ENCODE data around the gene RTP3. TPM values are rescaled to one million over a fixed set of nuclear protein-coding genes. Genes with fewer than 3 reads are reported as not detected.

RTP3 gene
- total RNA-seq, 4 donors from 2014 or later: not detected

DNA sequence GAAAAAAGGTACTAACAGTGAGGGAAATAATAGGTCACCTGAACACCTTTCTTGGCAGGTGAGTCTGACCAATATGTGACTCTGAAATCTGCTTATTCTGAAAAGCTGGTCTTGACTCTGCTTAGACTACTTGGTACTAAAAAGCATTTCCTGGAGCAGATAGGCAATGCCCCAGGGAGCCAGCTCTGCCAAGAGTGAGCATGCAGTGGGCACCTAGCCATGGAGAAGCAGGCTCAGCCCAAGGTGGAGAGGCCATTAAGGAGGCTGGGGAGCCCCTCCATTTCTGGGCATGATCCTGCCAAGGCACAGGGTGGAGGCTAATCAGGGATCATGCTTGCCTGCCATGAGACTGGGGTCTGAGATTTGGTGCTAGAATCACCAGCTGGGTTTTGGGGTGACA is 31.5 kb upstream of the RTP3 start:
- DNase-seq (ENCODE audit: low spot score in 2 of 2): peak in 1 of 2 donors; percentile 68
- TF ChIP-seq POLR2A (IDR thresholded peaks at IDR 0.05): no peak
- TF ChIP-seq, protein P1, sequence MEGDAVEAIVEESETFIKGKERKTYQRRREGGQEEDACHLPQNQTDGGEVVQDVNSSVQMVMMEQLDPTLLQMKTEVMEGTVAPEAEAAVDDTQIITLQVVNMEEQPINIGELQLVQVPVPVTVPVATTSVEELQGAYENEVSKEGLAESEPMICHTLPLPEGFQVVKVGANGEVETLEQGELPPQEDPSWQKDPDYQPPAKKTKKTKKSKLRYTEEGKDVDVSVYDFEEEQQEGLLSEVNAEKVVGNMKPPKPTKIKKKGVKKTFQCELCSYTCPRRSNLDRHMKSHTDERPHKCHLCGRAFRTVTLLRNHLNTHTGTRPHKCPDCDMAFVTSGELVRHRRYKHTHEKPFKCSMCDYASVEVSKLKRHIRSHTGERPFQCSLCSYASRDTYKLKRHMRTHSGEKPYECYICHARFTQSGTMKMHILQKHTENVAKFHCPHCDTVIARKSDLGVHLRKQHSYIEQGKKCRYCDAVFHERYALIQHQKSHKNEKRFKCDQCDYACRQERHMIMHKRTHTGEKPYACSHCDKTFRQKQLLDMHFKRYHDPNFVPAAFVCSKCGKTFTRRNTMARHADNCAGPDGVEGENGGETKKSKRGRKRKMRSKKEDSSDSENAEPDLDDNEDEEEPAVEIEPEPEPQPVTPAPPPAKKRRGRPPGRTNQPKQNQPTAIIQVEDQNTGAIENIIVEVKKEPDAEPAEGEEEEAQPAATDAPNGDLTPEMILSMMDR (IDR thresholded peaks at IDR 0.05): no peak
- intact Hi-C loops (cut with DNase I; ENCODE audit: low total_unique reads): no loop called here

DNA sequence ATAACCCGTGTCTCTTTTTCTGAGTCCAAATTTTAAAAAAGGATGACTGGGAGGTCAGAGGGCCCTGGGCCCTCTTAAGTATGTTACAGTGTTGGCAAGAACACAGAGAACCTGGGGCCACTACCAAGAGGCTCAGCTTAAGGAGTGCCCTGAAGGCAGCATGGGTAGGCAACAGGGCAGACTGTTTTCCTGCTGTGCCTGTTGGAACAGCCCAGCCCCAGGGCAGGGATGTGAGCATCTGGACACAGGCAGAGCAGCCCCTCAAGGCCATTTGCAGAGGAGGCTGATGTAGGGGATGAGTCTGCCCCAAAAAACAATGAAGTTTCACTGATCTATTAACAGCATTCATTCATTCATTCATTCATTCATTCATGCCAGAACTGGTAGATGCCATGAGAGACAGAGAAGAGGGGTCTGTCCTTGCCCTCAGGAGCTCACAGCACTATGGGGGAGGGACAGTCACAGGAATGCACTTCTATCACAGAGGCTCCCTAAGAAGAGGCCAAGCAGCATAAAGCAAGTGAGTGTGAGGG is 30.8 kb upstream of the RTP3 start:
- intact Hi-C loops (cut with DNase I; ENCODE audit: low total_unique reads): no loop called here
- DNase-seq (ENCODE audit: low spot score in 2 of 2): peak in 1 of 2 donors; percentile 65
- TF ChIP-seq, protein P1 (IDR thresholded peaks at IDR 0.05): no peak
- H3K4me3 ChIP-seq (ENCODE audit: low read depth, poor library complexity, severe bottlenecking): no peak overlapping the region
- 56 to 61% methylated on average over 1 of the region's 1 CpG for WGBS, 2 donors

More for the DNA sequence above, 31.5 kb upstream of the RTP3 start:
- H3K4me3 ChIP-seq (ENCODE audit: low read depth, poor library complexity, severe bottlenecking): no peak overlapping the region

- H3K4me3 ChIP-seq (ENCODE audit: low read depth, poor library complexity, severe bottlenecking): no peak overlapping the region
- DNase-seq (ENCODE audit: low spot score in 2 of 2): peak in 1 of 2 donors; percentile 50
- WGBS, 2 donors: 92 to 93% methylated on average over 4 of the region's 4 CpGs
- no peak for TF ChIP-seq POLR2A (IDR thresholded peaks at IDR 0.05)
- TF ChIP-seq, protein P1 (IDR thresholded peaks at IDR 0.05): no peak
- intact Hi-C loops (cut with DNase I; ENCODE audit: low total_unique reads): no loop called here
These were observed 30.2 kb upstream of the RTP3 start for GRCh38 chr3:46467562-46467961.

GRCh38 chr3:46468753-46469600 is 28.8 kb upstream of the RTP3 start:
- TF ChIP-seq, protein P1 (IDR thresholded peaks at IDR 0.05): no peak
- no peak for TF ChIP-seq POLR2A (IDR thresholded peaks at IDR 0.05)
- intact Hi-C loops (cut with DNase I; ENCODE audit: low total_unique reads): no loop called here
- peak in 1 of 2 donors; percentile 39 for DNase-seq (ENCODE audit: low spot score in 2 of 2)
- no peak overlapping the region for H3K4me3 ChIP-seq (ENCODE audit: low read depth, poor library complexity, severe bottlenecking)
- WGBS, 2 donors: 72 to 86% methylated on average over 6 of the region's 6 CpGs

GRCh38 chr3:46469680-46470357 is 28.0 kb upstream of the RTP3 start:
- no peak overlapping the region for H3K4me3 ChIP-seq (ENCODE audit: low read depth, poor library complexity, severe bottlenecking)
- no peak for TF ChIP-seq POLR2A (IDR thresholded peaks at IDR 0.05)
- TF ChIP-seq, protein P1 (IDR thresholded peaks at IDR 0.05): no peak
- DNase-seq (ENCODE audit: low spot score in 2 of 2): peak in 1 of 2 donors; percentile 50
- intact Hi-C loops (cut with DNase I; ENCODE audit: low total_unique reads): no loop called here
- WGBS, 2 donors: 42 to 53% methylated on average over 3 of the region's 3 CpGs
